Trophoblast cell (in vitro differentiated cells and primary cell): ENCODE data around the gene GNS.

Experiments
- DNase-seq, 2 donors: peaks; one replicate each; pipeline ENCODE4 v3.0.0-alpha.2; 2016
- H2AFZ ChIP-seq: 2 replicates; pipeline ENCODE4 v1.6.1; 2013; ENCODE audit warnings: low read length, moderate library complexity, mild to moderate bottlenecking; ENCODE audit not compliant: insufficient read depth, poor library complexity
- H2AK5ac ChIP-seq: 2 replicates; pipeline ENCODE4 v1.6.1; 2013; ENCODE audit warnings: mild to moderate bottlenecking, low read length
- H2BK120ac ChIP-seq: 2 replicates; pipeline ENCODE4 v1.6.1; 2013; ENCODE audit warnings: low read length, mild to moderate bottlenecking, moderate library complexity; ENCODE audit not compliant: insufficient read depth, poor library complexity
- H2BK12ac ChIP-seq: 2 replicates; pipeline ENCODE4 v1.6.1; 2013; ENCODE audit warnings: mild to moderate bottlenecking, low read length, moderate library complexity
- H2BK5ac ChIP-seq: 2 replicates; pipeline ENCODE4 v1.6.1; 2013; ENCODE audit warnings: low read length, low read depth, moderate library complexity, mild to moderate bottlenecking; ENCODE audit not compliant: poor library complexity
- H3K14ac ChIP-seq: 2 replicates; pipeline ENCODE4 v1.6.1; 2013; ENCODE audit warnings: mild to moderate bottlenecking, low read length
- H3K18ac ChIP-seq: 2 replicates; pipeline ENCODE4 v1.6.1; 2013; ENCODE audit warnings: mild to moderate bottlenecking, low read length
- H3K23ac ChIP-seq: 2 replicates; pipeline ENCODE4 v1.6.1; 2013; ENCODE audit warnings: low read length
- H3K27ac ChIP-seq: 2 replicates; pipeline ENCODE4 v1.5.1; 2013; ENCODE audit warnings: low read depth, mild to moderate bottlenecking, inconsistent platforms, low read length, moderate library complexity
- H3K27me3 ChIP-seq: 2 replicates; pipeline ENCODE4 v1.6.1; 2013; ENCODE audit warnings: inconsistent platforms, mild to moderate bottlenecking, low read length, moderate library complexity; ENCODE audit not compliant: insufficient read depth
- H3K36me3 ChIP-seq, 2 experiments: 1 replicate in 1 of 2; 2 replicates in 1 of 2; pipeline ENCODE4 v1.6.1; 2013; ENCODE audit warnings: low read length in 2 of 2, mild to moderate bottlenecking in 2 of 2, moderate library complexity in 1 of 2; ENCODE audit not compliant: insufficient read depth in 2 of 2, control insufficient read depth in 1 of 2
- H3K4ac ChIP-seq: 2 replicates; pipeline ENCODE4 v1.6.1; 2013; ENCODE audit warnings: low read depth, mild to moderate bottlenecking, low read length, moderate library complexity
- H3K4me1 ChIP-seq, 2 experiments: 1 replicate in 1 of 2; 2 replicates in 1 of 2; pipeline ENCODE4 v1.6.1; 2013; ENCODE audit warnings: low read length in 2 of 2, mild to moderate bottlenecking in 2 of 2, moderate library complexity in 1 of 2; ENCODE audit not compliant: insufficient read depth in 2 of 2, control insufficient read depth in 1 of 2
- H3K4me2 ChIP-seq: 2 replicates; pipeline ENCODE4 v1.6.1; 2013; ENCODE audit warnings: inconsistent platforms, mild to moderate bottlenecking, low read length, moderate library complexity
- H3K4me3 ChIP-seq: 2 replicates; pipeline ENCODE4 v1.5.1; 2013; ENCODE audit warnings: mild to moderate bottlenecking, low read depth, low read length, inconsistent platforms
- H3K79me1 ChIP-seq: one replicate; pipeline ENCODE4 v1.6.1; 2013; ENCODE audit warnings: low read length
- H3K79me2 ChIP-seq: 2 replicates; pipeline ENCODE4 v1.6.1; 2013; ENCODE audit warnings: low read length, mild to moderate bottlenecking; ENCODE audit not compliant: control insufficient read depth, insufficient read depth, poor library complexity
- H3K9ac ChIP-seq: 2 replicates; pipeline ENCODE4 v1.6.1; 2013; ENCODE audit warnings: mild to moderate bottlenecking, low read length
- H3K9me3 ChIP-seq: 2 replicates; pipeline ENCODE4 v1.6.1; 2013; ENCODE audit warnings: low read depth, mild to moderate bottlenecking, control low read depth, inconsistent platforms, low read length; ENCODE audit not compliant: insufficient read depth
- H4K12ac ChIP-seq: 2 replicates; pipeline ENCODE4 v1.6.1; 2013; ENCODE audit warnings: low read depth, mild to moderate bottlenecking, low read length, moderate library complexity
- H4K8ac ChIP-seq: 2 replicates; pipeline ENCODE4 v1.6.1; 2013; ENCODE audit warnings: low read depth, mild to moderate bottlenecking, low read length, moderate library complexity
- H4K91ac ChIP-seq: one replicate; pipeline ENCODE4 v1.6.1; 2013; ENCODE audit warnings: low read depth, mild to moderate bottlenecking, low read length, moderate library complexity
- WGBS: extraction: QIAGEN DNeasy Blood & Tissue Kit; methylation state at CpG from one replicate; pipeline ENCODE4 v1.1.7; 2013; ENCODE audit warnings: missing lambda C conversion rate; ENCODE audit not compliant: insufficient read length, insufficient coverage; ENCODE audit errors: extremely low coverage; 5-methylcytosine and 5-hydroxymethylcytosine counted together

The GNS gene

DNA sequence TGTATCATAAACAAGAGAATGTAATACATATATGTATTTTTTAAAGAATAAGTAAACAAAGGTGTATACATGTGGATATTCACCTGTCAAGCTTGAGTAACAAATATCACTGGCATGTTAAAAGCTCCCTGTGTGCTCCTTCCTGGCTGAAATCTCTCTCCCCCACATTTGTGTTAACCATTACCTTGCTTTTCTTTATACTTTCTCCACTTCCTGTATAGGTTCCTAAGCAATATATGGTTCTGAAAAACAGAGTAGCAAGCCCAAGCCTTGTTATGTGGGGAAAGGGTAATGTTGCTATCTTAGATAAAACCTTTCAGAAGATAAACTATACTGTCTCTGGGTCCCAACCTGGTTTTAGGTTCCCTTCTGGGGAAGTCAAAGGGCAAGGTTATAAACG lies 32.9 kb upstream of the GNS start:
- WGBS, result no CpG with 5 or more reads among the region's 1 CpG
- Histone ChIP-seq H2BK120ac (no peak overlapping the region), H2AFZ (no peak overlapping the region)

DNA sequence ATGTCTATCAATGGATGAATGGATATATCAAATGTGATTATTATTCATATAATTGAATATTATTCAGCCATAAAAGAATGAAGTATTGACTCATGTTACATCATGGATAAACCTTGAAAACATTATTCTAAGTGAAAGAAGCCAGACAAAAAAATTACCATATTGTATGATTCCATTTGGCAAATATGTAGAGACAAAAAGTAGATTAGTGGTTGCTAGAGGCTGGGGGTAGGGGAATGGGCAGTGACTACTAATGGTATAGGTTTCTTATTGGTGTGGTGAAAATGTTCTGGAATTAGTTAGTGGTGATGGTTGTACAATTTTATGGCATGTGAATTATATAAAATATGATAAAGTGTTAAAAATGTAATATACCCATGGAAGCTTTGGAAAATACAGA lies 31.8 kb upstream of the GNS start:
- H3K4me3 ChIP-seq, result no peak overlapping the region
- no peak overlapping the region for H3K9ac ChIP-seq
- H3K27me3 ChIP-seq, result no peaks in the 10 kb centered on the region
- no peak overlapping the region for H2AK5ac ChIP-seq
- H2BK5ac ChIP-seq, result no peak overlapping the region
- H2BK120ac ChIP-seq, result no peak overlapping the region
- H3K18ac ChIP-seq, result no peak overlapping the region
- no peak overlapping the region for H3K14ac ChIP-seq
- H3K4me2 ChIP-seq, result no peak overlapping the region
- no peak overlapping the region for H3K4ac ChIP-seq
- H4K91ac ChIP-seq, result no peak overlapping the region
- no peaks in the 10 kb centered on the region for H3K79me1 ChIP-seq
- H3K9me3 ChIP-seq, result no peaks in the 10 kb centered on the region
- H3K23ac ChIP-seq, result no peak overlapping the region
- peak in 1 of 2 donors; percentile 19 for DNase-seq
- H2BK12ac ChIP-seq, result no peak overlapping the region
- H4K12ac ChIP-seq, result no peak overlapping the region
- H2AFZ ChIP-seq, result no peak overlapping the region
- H3K79me2 ChIP-seq, result no peaks in the 10 kb centered on the region
- no peak overlapping the region for H4K8ac ChIP-seq
- no peaks in the 10 kb centered on the region for H3K36me3 ChIP-seq
- no peak overlapping the region for H3K27ac ChIP-seq
- peaks cover 0 to 5% of the 10 kb centered on the region in 2 experiments for H3K4me1 ChIP-seq

More for the DNA sequence above, 32.9 kb upstream of the GNS start:
- Histone ChIP-seq H3K23ac (no peak overlapping the region), H2BK5ac (no peak overlapping the region), H3K9ac (no peak overlapping the region), H3K27ac (no peak overlapping the region), H3K79me1 (no peaks in the 10 kb centered on the region), H3K4me1 (peaks cover 0 to 5% of the 10 kb centered on the region in 2 experiments), H4K12ac (no peak overlapping the region), H2AK5ac (no peak overlapping the region), H3K36me3 (no peaks in the 10 kb centered on the region), H3K4ac (no peak overlapping the region), H3K18ac (no peak overlapping the region), H4K8ac (no peak overlapping the region), H3K14ac (no peak overlapping the region), H3K27me3 (no peaks in the 10 kb centered on the region), H3K4me3 (no peak overlapping the region), H3K4me2 (no peak overlapping the region), H4K91ac (no peak overlapping the region), H3K9me3 (no peaks in the 10 kb centered on the region), H2BK12ac (no peak overlapping the region), H3K79me2 (no peaks in the 10 kb centered on the region)
- no peak for DNase-seq

DNA sequence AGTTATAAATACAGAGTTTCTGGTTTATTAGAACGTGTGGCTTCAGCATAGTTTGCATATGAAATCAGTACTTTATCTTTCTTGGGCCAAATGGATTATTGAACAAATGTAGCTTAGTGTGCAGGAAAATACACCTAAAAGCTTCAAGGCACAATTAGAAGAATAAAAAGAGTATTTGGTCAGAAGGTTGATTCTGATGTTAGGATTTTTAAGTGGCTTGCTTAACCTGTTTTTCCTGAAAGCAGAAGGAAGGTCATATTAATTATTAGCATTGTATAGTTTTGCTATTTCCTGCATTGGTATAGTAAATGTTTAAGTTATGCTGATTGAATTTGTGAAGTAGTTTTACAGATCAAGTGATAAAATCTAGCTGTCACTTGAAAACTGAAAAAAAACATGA lies 31.0 kb upstream of the GNS start:
- no peak overlapping the region for H3K4me3 ChIP-seq
- H2BK5ac ChIP-seq, result no peak overlapping the region
- no peak overlapping the region for H2BK12ac ChIP-seq
- DNase-seq, result peak in 1 of 2 donors; percentile 55
- H3K9me3 ChIP-seq, result no peaks in the 10 kb centered on the region
- WGBS, result no CpG with 5 or more reads among the region's 1 CpG
- H3K23ac ChIP-seq, result no peak overlapping the region
- no peak overlapping the region for H4K8ac ChIP-seq
- no peaks in the 10 kb centered on the region for H3K27me3 ChIP-seq
- H2AK5ac ChIP-seq, result no peak overlapping the region
- no peak overlapping the region for H4K91ac ChIP-seq
- no peak overlapping the region for H3K4me2 ChIP-seq
- H3K14ac ChIP-seq, result no peak overlapping the region
- H3K18ac ChIP-seq, result no peak overlapping the region
- no peak overlapping the region for H2AFZ ChIP-seq
- no peaks in the 10 kb centered on the region for H3K79me2 ChIP-seq
- no peaks in the 10 kb centered on the region for H3K79me1 ChIP-seq
- H3K4ac ChIP-seq, result no peak overlapping the region
- peaks cover 0 to 5% of the 10 kb centered on the region in 2 experiments for H3K4me1 ChIP-seq
- H4K12ac ChIP-seq, result no peak overlapping the region
- no peak overlapping the region for H2BK120ac ChIP-seq
- H3K9ac ChIP-seq, result no peak overlapping the region
- H3K27ac ChIP-seq, result no peak overlapping the region
- no peaks in the 10 kb centered on the region for H3K36me3 ChIP-seq

DNA sequence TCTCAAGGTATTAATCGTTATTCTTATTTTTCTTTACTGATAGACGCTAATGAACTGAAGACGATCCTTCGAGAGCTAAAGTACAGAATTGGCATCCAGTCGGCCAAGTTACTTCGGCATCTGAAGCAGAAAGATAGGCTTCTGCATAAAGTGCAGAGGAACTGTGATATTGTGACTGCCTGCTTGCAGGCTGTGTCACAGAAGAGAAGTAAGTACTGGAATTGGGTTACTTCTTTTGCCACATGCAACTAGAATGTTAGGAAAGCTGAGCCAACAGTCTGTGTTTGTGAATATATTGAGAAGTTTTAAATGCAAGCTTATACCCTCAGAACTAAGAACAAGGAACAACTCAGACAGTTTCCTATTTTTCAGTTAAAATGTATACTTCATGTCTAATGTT lies 26.6 kb upstream of the GNS start:
- H2BK5ac ChIP-seq, result no peak overlapping the region
- no peak overlapping the region for H3K4me3 ChIP-seq
- H4K12ac ChIP-seq, result no peak overlapping the region
- peaks cover 15% of the 10 kb centered on the region for H3K27me3 ChIP-seq
- H3K79me1 ChIP-seq, result no peaks in the 10 kb centered on the region
- no peak overlapping the region for H3K9ac ChIP-seq
- H3K9me3 ChIP-seq, result no peaks in the 10 kb centered on the region
- H3K27ac ChIP-seq, result no peak overlapping the region
- no peaks in the 10 kb centered on the region for H3K36me3 ChIP-seq
- no peak overlapping the region for H3K4ac ChIP-seq
- H3K4me1 ChIP-seq, result peaks cover 3 to 5% of the 10 kb centered on the region in 2 experiments
- DNase-seq, result no peak
- no CpG with 5 or more reads among the region's 6 CpGs for WGBS
- no peak overlapping the region for H3K23ac ChIP-seq
- H2BK12ac ChIP-seq, result no peak overlapping the region
- no peak overlapping the region for H3K14ac ChIP-seq
- no peak overlapping the region for H3K4me2 ChIP-seq
- no peak overlapping the region for H2AFZ ChIP-seq
- no peak overlapping the region for H2AK5ac ChIP-seq
- no peak overlapping the region for H4K8ac ChIP-seq
- H2BK120ac ChIP-seq, result no peak overlapping the region
- H3K79me2 ChIP-seq, result no peaks in the 10 kb centered on the region
- no peak overlapping the region for H4K91ac ChIP-seq
- no peak overlapping the region for H3K18ac ChIP-seq
